ENCODE results near the gene MED27.

DNA sequence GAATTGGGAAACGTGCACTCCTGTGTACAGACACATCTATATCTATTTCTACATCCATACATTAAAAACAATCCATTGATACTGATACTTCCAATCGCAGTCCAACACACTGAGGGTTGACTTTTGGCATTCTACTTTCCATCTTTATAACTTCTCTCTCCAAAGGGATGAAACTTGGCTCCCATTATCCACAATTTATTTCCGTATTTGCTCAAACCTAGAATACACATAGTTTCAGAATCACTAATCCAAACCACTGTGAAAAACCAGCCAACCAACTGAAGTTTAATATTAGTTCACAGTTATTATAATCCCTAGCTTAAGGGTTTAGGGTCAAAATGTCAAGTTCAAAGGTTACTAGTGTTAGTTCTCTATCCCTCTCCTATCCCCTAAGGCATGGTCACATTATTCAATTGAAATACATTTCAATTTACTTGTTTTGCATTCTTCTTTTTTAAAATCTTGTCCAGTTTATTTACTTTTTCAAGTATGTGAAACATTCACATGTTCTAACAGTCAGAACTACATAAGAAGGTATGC lies 156.5 kb downstream of the MED27 start:
- TF ChIP-seq, protein P1, sequence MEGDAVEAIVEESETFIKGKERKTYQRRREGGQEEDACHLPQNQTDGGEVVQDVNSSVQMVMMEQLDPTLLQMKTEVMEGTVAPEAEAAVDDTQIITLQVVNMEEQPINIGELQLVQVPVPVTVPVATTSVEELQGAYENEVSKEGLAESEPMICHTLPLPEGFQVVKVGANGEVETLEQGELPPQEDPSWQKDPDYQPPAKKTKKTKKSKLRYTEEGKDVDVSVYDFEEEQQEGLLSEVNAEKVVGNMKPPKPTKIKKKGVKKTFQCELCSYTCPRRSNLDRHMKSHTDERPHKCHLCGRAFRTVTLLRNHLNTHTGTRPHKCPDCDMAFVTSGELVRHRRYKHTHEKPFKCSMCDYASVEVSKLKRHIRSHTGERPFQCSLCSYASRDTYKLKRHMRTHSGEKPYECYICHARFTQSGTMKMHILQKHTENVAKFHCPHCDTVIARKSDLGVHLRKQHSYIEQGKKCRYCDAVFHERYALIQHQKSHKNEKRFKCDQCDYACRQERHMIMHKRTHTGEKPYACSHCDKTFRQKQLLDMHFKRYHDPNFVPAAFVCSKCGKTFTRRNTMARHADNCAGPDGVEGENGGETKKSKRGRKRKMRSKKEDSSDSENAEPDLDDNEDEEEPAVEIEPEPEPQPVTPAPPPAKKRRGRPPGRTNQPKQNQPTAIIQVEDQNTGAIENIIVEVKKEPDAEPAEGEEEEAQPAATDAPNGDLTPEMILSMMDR (IDR thresholded peaks at IDR 0.05; ENCODE audit: insufficient read depth, low read length): no peak
- TF ChIP-seq POLR2AphosphoS5 (IDR thresholded peaks at IDR 0.05; ENCODE audit: low read depth): no peak
- no peak for TF ChIP-seq GABPA (IDR thresholded peaks at IDR 0.05; ENCODE audit: low read depth)
- TF ChIP-seq, protein P2, sequence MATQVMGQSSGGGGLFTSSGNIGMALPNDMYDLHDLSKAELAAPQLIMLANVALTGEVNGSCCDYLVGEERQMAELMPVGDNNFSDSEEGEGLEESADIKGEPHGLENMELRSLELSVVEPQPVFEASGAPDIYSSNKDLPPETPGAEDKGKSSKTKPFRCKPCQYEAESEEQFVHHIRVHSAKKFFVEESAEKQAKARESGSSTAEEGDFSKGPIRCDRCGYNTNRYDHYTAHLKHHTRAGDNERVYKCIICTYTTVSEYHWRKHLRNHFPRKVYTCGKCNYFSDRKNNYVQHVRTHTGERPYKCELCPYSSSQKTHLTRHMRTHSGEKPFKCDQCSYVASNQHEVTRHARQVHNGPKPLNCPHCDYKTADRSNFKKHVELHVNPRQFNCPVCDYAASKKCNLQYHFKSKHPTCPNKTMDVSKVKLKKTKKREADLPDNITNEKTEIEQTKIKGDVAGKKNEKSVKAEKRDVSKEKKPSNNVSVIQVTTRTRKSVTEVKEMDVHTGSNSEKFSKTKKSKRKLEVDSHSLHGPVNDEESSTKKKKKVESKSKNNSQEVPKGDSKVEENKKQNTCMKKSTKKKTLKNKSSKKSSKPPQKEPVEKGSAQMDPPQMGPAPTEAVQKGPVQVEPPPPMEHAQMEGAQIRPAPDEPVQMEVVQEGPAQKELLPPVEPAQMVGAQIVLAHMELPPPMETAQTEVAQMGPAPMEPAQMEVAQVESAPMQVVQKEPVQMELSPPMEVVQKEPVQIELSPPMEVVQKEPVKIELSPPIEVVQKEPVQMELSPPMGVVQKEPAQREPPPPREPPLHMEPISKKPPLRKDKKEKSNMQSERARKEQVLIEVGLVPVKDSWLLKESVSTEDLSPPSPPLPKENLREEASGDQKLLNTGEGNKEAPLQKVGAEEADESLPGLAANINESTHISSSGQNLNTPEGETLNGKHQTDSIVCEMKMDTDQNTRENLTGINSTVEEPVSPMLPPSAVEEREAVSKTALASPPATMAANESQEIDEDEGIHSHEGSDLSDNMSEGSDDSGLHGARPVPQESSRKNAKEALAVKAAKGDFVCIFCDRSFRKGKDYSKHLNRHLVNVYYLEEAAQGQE (IDR thresholded peaks at IDR 0.05; ENCODE audit: insufficient replicate concordance, low read depth): no peak

Measured in HL-60 (cell line).